Measurements from ENCODE around the gene GC.
A peak's percentile ranks its signal among the peaks of the same experiment; 100 is the strongest.
"Not testable (repeated sequence)": the region's sequence is repeated elsewhere in the genome, so short reads cannot be mapped to it uniquely, and the experiment has no call there.

The GC gene

GRCh38 chr4:71783972-71784371 is at the start of gene GC:
Gene GC (minus strand): TSS chr4:71784079. CDS start chr4:71784018, 61 bp downstream.
- DNase-seq = no peak

- no peak for DNase-seq
These were observed 49.5 kb upstream of the GC start for GRCh38 chr4:71833232-71833900.

- no peak for DNase-seq
These were observed 48.2 kb upstream of the GC start for GRCh38 chr4:71832049-71832448.

GRCh38 chr4:71830497-71831190 is 46.8 kb upstream of the GC start:
- no peak for DNase-seq

- no peak for DNase-seq
These were observed 44.6 kb upstream of the GC start for GRCh38 chr4:71828470-71828869.

- no peak for DNase-seq
These were observed 43.9 kb upstream of the GC start for GRCh38 chr4:71827826-71828225.

- DNase-seq = no peak
These were observed 32.9 kb upstream of the GC start for GRCh38 chr4:71816676-71817303.

GRCh38 chr4:71814433-71814832 is 30.6 kb upstream of the GC start:
- DNase-seq = no peak

GRCh38 chr4:71809805-71810204 is 25.9 kb upstream of the GC start:
- not testable (repeated sequence) for DNase-seq

GRCh38 chr4:71807469-71807868 is 23.6 kb upstream of the GC start:
- DNase-seq = no peak

- not testable (repeated sequence) for DNase-seq
These were observed 21.4 kb upstream of the GC start for GRCh38 chr4:71805230-71805629.

GRCh38 chr4:71804017-71804697 is 20.3 kb upstream of the GC start:
- DNase-seq = not testable (repeated sequence)

GRCh38 chr4:71785959-71786358 is 2.1 kb upstream of the GC start:
- DNase-seq = peak in 1 of 3 donors; percentile 12

GRCh38 chr4:71784569-71785197 is 804 bp upstream of the GC start:
- DNase-seq = no peak

GRCh38 chr4:71777891-71778290 is 6.0 kb downstream of the GC start:
- DNase-seq = no peak

GRCh38 chr4:71775449-71775848 is 8.4 kb downstream of the GC start:
- peak in 1 of 3 donors; percentile 5 for DNase-seq

- no peak for DNase-seq
These were observed 9.7 kb downstream of the GC start for GRCh38 chr4:71774136-71774535.

- DNase-seq = peak in 1 of 3 donors; percentile 17
These were observed 10.9 kb downstream of the GC start for GRCh38 chr4:71773004-71773403.

GRCh38 chr4:71772592-71772991 is 11.3 kb downstream of the GC start:
- peak in 2 of 3 donors; percentile 2 to 13 for DNase-seq

- DNase-seq = peak in 1 of 3 donors; percentile 6
These were observed 12.3 kb downstream of the GC start for GRCh38 chr4:71771613-71772012.

GRCh38 chr4:71769434-71769833 is 14.4 kb downstream of the GC start:
- DNase-seq = no peak

GRCh38 chr4:71768123-71768522 is 15.8 kb downstream of the GC start:
- no peak for DNase-seq

GRCh38 chr4:71765821-71766383 is 18.0 kb downstream of the GC start:
- DNase-seq = no peak

Measured in suppressor macrophage treated with lipopolysaccharide for 1 hour (primary cell).